Liver (tissue), 9 donors: ENCODE data around the gene TCP11X2. TPM values are rescaled to one million over a fixed set of nuclear protein-coding genes. Genes with fewer than 3 reads are reported as not detected.
"Not testable (repeated sequence)": the region's sequence is repeated elsewhere in the genome, so short reads cannot be mapped to it uniquely, and the experiment has no call there.

Experiments used
- DNase-seq: peaks from one replicate; pipeline ENCODE4 v3.0.0-alpha.2; 2017; ENCODE audit warnings: low spot score
- H3K27ac ChIP-seq, 2 donors: one replicate each; pipeline ENCODE4 v1.7.0; 2013; ENCODE audit warnings: inconsistent platforms in 2 of 2, low read length in 2 of 2, control low read depth in 1 of 2, low read depth in 1 of 2, mild to moderate bottlenecking in 1 of 2
- H3K27me3 ChIP-seq, 4 donors: one replicate each; pipeline versions ENCODE4 v1.6.1 to v1.7.0; 2013; ENCODE audit warnings: low read length in 3 of 4, inconsistent platforms in 1 of 4, mild to moderate bottlenecking in 1 of 4, moderate library complexity in 1 of 4; ENCODE audit not compliant: control insufficient read depth in 4 of 4, insufficient read depth in 4 of 4
- H3K36me3 ChIP-seq, 4 donors: one replicate each; pipeline versions ENCODE4 v1.6.1 to v1.7.0; 2013; ENCODE audit warnings: low read length in 3 of 4, mild to moderate bottlenecking in 3 of 4, low read depth in 1 of 4, moderate library complexity in 1 of 4; ENCODE audit not compliant: control insufficient read depth in 4 of 4, insufficient read depth in 3 of 4
- H3K4me1 ChIP-seq, 4 donors: one replicate each; pipeline versions ENCODE4 v1.6.1 to v1.7.0; 2013; ENCODE audit warnings: low read length in 3 of 4, mild to moderate bottlenecking in 3 of 4, moderate library complexity in 1 of 4; ENCODE audit not compliant: control insufficient read depth in 4 of 4, insufficient read depth in 4 of 4
- H3K4me3 ChIP-seq, 3 donors: one replicate each; pipeline versions ENCODE4 v1.6.1 to v1.7.0; 2013; ENCODE audit warnings: low read length in 3 of 3, control low read depth in 1 of 3, low read depth in 1 of 3, mild to moderate bottlenecking in 1 of 3
- H3K9ac ChIP-seq, 2 donors: one replicate each; pipeline ENCODE4 v1.7.0; 2013; ENCODE audit warnings: low read length in 2 of 2, mild to moderate bottlenecking in 2 of 2, moderate library complexity in 2 of 2, control low read depth in 1 of 2, low read depth in 1 of 2
- H3K9me3 ChIP-seq, 4 donors: one replicate each; pipeline versions ENCODE4 v1.6.1 to v1.7.0; 2013; ENCODE audit warnings: low read length in 3 of 4; ENCODE audit not compliant: control insufficient read depth in 4 of 4
- EGR1 ChIP-seq, 2 donors: IDR thresholded peaks; 2 replicates each; pipeline ENCODE4 v1.6.1; 2016 to 2018; ENCODE audit warnings: antibody characterized with exemption in 2 of 2, low read depth in 2 of 2
- FOXA1 ChIP-seq: IDR thresholded peaks from 2 replicates; pipeline ENCODE4 v1.6.1; 2016; ENCODE audit warnings: antibody characterized with exemption
- FOXA2 ChIP-seq: IDR thresholded peaks from 2 replicates; pipeline ENCODE4 v1.6.1; 2016; ENCODE audit warnings: antibody characterized with exemption
- GABPA ChIP-seq, 2 donors: IDR thresholded peaks in 1 of 2; conservative IDR thresholded peaks in 1 of 2; 2 replicates each; pipeline ENCODE4 v1.6.1; 2016; ENCODE audit warnings: antibody characterized with exemption in 2 of 2, mild to moderate bottlenecking in 1 of 2, moderate library complexity in 1 of 2
- HNF4A ChIP-seq, 2 donors: conservative IDR thresholded peaks; 2 replicates each; pipeline ENCODE4 v1.6.1; 2016; ENCODE audit warnings: antibody characterized with exemption in 2 of 2, mild to moderate bottlenecking in 2 of 2
- HNF4G ChIP-seq: IDR thresholded peaks from 2 replicates; pipeline ENCODE4 v1.6.1; 2016; ENCODE audit warnings: antibody characterized with exemption
- JUND ChIP-seq, 2 donors: IDR thresholded peaks; 2 replicates each; pipeline ENCODE4 v1.6.1; 2016; ENCODE audit warnings: antibody characterized with exemption in 2 of 2
- NR2F2 ChIP-seq: IDR thresholded peaks from 2 replicates; pipeline ENCODE4 v1.6.1; 2016; ENCODE audit warnings: antibody characterized with exemption
- RAD21 ChIP-seq, 2 donors: IDR thresholded peaks; 2 replicates each; pipeline ENCODE4 v1.6.1; 2016; ENCODE audit warnings: antibody characterized with exemption in 2 of 2, mild to moderate bottlenecking in 2 of 2
- RXRA ChIP-seq, 2 donors: IDR thresholded peaks; 2 replicates each; pipeline ENCODE4 v1.6.1; 2017 to 2018; ENCODE audit warnings: antibody characterized with exemption in 2 of 2, mild to moderate bottlenecking in 1 of 2
- SP1 ChIP-seq: IDR thresholded peaks from 2 replicates; pipeline ENCODE4 v1.6.1; 2018; ENCODE audit warnings: antibody characterized with exemption, mild to moderate bottlenecking
- TAF1 ChIP-seq: conservative IDR thresholded peaks from 2 replicates; pipeline ENCODE4 v1.6.1; 2016; ENCODE audit warnings: antibody characterized with exemption, mild to moderate bottlenecking
- YY1 ChIP-seq: IDR thresholded peaks from 2 replicates; pipeline ENCODE4 v1.6.1; 2016; ENCODE audit warnings: antibody characterized with exemption, mild to moderate bottlenecking
- WGBS: extraction: QIAGEN DNeasy Blood & Tissue Kit; methylation state at CpG from one replicate; pipeline ENCODE4 v1.1.7; 2013; 5-methylcytosine and 5-hydroxymethylcytosine counted together
- polyA plus RNA-seq, 2 donors: library from polyadenylated mRNA; stranded (reverse) in 1 of 2; unstranded in 1 of 2; fragments of 200-250 nt in 1 of 2; fragments of >200 nt in 1 of 2; fragmentation: Nextera tagmentation in 1 of 2; extraction: Ambion mirVana in 1 of 2; gene quantifications; one replicate each; pipeline versions ENCODE4 v1.2.1 to v1.2.3, GENCODE V29; 2013 to 2015
- total RNA-seq, 2 donors: library from RNA; depleted of rRNA; stranded (reverse); fragments of >200 nt; gene quantifications; one replicate each; pipeline ENCODE4 v1.2.3, GENCODE V29; 2014
- TF ChIP-seq, protein P1 (sequence below): IDR thresholded peaks from 2 replicates; pipeline ENCODE4 v1.6.1; 2016; ENCODE audit warnings: antibody characterized with exemption, mild to moderate bottlenecking
- TF ChIP-seq, protein P2 (sequence below): fragments of 150-350 bp; IDR thresholded peaks from 2 replicates; pipeline ENCODE4 v1.5.1; 2017; ENCODE audit warnings: improper control_type of control experiment, low read depth, low read length; ENCODE audit not compliant: missing input control
- TF ChIP-seq, protein P3 (sequence below): IDR thresholded peaks from 2 replicates; pipeline ENCODE4 v1.6.1; 2016; ENCODE audit warnings: antibody characterized with exemption
- donor health status: healthy.
- donor health status: healthy.
- donor health status: healthy.
- donor health status: healthy.
- donor health status: healthy.

TCP11X2 gene
- not detected for total RNA-seq
- not detected for polyA plus RNA-seq

DNA sequence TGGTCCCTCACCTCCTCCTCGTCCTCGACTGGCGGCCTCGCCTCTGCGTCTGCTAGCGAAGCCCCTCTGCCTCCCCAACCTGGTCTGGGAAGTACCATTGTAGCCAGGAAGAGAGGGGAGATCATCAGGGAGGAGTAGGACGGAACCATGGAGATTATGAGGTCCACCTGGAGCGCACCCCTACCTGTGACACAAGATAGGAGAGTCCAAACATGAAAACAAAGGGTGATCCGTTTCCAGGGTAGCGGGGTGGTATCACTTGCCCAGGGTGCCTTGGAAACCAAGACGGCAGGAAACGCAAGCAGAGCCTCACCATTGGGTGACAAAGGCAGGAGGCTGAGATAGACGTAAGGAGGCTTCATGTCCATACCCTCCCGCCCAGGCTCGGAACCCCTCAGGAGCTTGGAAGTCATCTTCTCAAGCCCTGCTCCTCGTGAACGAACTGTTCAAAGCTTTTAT, at the start of gene TCP11X2:
TCP11X2 (minus strand) TSS at position 51 of the 459 bp plus-strand sequence.
- H3K36me3 ChIP-seq, H3K27ac ChIP-seq, H3K4me1 ChIP-seq, H3K9ac ChIP-seq, H3K9me3 ChIP-seq, DNase-seq, H3K27me3 ChIP-seq, H3K4me3 ChIP-seq: not testable (repeated sequence)
- 41% methylated on average over 7 of the region's 17 CpGs for whole genome bisulfite sequencing

DNA sequence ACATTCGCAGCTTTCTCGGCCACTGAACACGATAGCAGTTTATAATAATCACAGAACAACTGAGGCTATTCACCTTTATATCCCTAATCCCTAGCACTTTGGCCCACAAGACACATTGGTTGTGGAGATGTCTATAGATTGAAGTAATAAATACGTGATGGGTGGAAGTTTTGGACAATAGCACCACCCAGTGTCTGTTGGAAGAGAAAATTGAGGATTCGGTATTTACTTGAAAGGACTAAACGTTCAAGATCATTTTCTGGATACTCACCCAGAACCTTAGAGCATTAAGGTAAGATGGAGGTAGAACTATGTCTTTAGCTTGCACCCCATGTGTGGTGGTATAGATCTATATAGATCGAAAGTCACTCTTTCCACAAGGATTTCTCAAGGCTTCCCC, 45.7 kb upstream of the TCP11X2 start:
- peaks cover 0 to 15% (median 0%) of the 10 kb centered on the region in 4 donors for H3K27me3 ChIP-seq
- H3K9ac ChIP-seq, result no peak overlapping the region
- no peak for DNase-seq
- no peak overlapping the region for H3K4me3 ChIP-seq
- no peaks in the 10 kb centered on the region for H3K9me3 ChIP-seq
- no peaks in the 10 kb centered on the region for H3K36me3 ChIP-seq
- H3K4me1 ChIP-seq, result peaks cover 3 to 8% (median 4%) of the 10 kb centered on the region in 4 donors
- no peak overlapping the region for H3K27ac ChIP-seq
- WGBS, result 45% methylated on average over 7 of the region's 7 CpGs
- TF ChIP-seq RAD21 (IDR thresholded peaks at IDR 0.05) (peak in 1 of 2 donors; percentile 16), HNF4G (no peak)

DNA sequence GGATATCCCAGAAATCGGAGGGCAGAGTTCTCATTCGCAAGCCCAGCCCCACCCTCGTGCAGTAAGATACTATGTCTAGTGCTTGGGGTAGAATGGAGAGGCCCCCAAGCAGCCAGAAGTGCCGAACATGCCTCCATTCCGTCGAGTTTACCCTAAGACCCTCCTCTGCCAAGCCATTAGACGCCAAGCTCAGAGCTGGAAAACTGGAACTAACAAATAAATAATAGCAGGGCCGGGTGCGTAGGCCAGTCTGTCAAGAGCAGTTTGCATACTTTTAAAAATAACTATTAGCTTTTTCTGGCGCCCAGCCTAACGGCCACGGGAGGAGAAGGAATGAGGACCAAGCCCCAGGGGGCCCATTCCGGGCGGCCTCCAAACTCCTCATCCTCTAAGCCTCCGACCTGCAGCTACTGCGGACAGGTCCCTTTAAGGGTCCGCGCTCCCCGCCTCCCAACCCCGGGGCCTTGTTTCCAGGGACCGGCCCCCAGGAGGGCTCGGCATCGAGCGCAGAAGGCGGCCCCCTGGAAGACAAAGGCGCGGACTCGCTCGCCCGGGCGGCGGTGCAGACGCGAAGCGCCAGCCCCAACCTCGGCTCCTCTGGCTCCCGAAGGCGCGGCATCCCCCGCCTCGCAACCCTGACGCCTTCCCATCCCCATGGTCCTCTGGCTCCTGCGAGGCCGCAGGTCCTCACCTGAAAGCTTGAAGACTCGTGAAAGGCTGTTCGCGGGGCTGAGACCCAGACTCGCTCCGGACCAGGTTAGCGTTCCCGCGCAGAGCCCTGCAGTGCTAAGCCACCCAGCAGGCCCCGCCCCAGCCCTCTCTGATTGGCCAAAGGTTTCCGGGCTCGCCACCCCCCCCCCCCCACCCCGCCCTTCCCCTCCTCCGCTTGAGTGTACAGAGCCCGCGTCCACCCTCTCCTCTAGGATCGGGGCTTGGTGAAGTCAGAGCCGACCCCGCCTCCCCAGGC, 44.6 kb upstream of the TCP11X2 start, which contains the start of gene TMSB15A:
TMSB15A (minus strand) TSS at position 765 of the 967 bp plus-strand sequence.
- Histone ChIP-seq H3K27ac (no peak within 1 kb of the TSS), H3K9me3 (no peaks in the 10 kb centered on the region), H3K9ac (no peak within 1 kb of the TSS), H3K27me3 (peaks cover 0 to 15% (median 0%) of the 10 kb centered on the region in 4 donors), H3K4me3 (peak within 1 kb of the TSS in 2 of 3 donors; percentile 38 to 43), H3K4me1 (peaks cover 3 to 8% (median 4%) of the 10 kb centered on the region in 4 donors), H3K36me3 (no peaks in the 10 kb centered on the region)
- 4% methylated on average over 61 of the region's 62 CpGs for WGBS
- DNase-seq, result peak; percentile 65
- TF ChIP-seq JUND (IDR thresholded peaks at IDR 0.05) (no peak), YY1 (no peak), TAF1 (no peak), HNF4G (no peak), EGR1 (IDR thresholded peaks at IDR 0.05; ENCODE audit: low read depth in 2 of 2) (no peak), HNF4A (conservative IDR thresholded peaks at IDR 0.05) (no peak), FOXA2 (no peak), GABPA (IDR thresholded peaks at IDR 0.05 in 1 of 2, conservative IDR thresholded peaks at IDR 0.05 in 1 of 2) (no peak), RXRA (IDR thresholded peaks at IDR 0.05) (no peak), FOXA1 (no peak), RAD21 (IDR thresholded peaks at IDR 0.05) (no peak), NR2F2 (no peak), SP1 (no peak)
- TF ChIP-seq, protein P1, sequence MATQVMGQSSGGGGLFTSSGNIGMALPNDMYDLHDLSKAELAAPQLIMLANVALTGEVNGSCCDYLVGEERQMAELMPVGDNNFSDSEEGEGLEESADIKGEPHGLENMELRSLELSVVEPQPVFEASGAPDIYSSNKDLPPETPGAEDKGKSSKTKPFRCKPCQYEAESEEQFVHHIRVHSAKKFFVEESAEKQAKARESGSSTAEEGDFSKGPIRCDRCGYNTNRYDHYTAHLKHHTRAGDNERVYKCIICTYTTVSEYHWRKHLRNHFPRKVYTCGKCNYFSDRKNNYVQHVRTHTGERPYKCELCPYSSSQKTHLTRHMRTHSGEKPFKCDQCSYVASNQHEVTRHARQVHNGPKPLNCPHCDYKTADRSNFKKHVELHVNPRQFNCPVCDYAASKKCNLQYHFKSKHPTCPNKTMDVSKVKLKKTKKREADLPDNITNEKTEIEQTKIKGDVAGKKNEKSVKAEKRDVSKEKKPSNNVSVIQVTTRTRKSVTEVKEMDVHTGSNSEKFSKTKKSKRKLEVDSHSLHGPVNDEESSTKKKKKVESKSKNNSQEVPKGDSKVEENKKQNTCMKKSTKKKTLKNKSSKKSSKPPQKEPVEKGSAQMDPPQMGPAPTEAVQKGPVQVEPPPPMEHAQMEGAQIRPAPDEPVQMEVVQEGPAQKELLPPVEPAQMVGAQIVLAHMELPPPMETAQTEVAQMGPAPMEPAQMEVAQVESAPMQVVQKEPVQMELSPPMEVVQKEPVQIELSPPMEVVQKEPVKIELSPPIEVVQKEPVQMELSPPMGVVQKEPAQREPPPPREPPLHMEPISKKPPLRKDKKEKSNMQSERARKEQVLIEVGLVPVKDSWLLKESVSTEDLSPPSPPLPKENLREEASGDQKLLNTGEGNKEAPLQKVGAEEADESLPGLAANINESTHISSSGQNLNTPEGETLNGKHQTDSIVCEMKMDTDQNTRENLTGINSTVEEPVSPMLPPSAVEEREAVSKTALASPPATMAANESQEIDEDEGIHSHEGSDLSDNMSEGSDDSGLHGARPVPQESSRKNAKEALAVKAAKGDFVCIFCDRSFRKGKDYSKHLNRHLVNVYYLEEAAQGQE, result no peak
- TF ChIP-seq, protein P2, sequence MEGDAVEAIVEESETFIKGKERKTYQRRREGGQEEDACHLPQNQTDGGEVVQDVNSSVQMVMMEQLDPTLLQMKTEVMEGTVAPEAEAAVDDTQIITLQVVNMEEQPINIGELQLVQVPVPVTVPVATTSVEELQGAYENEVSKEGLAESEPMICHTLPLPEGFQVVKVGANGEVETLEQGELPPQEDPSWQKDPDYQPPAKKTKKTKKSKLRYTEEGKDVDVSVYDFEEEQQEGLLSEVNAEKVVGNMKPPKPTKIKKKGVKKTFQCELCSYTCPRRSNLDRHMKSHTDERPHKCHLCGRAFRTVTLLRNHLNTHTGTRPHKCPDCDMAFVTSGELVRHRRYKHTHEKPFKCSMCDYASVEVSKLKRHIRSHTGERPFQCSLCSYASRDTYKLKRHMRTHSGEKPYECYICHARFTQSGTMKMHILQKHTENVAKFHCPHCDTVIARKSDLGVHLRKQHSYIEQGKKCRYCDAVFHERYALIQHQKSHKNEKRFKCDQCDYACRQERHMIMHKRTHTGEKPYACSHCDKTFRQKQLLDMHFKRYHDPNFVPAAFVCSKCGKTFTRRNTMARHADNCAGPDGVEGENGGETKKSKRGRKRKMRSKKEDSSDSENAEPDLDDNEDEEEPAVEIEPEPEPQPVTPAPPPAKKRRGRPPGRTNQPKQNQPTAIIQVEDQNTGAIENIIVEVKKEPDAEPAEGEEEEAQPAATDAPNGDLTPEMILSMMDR, result no peak
- TF ChIP-seq, protein P3, sequence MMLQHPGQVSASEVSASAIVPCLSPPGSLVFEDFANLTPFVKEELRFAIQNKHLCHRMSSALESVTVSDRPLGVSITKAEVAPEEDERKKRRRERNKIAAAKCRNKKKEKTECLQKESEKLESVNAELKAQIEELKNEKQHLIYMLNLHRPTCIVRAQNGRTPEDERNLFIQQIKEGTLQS, result no peak
